Transverse colon (tissue), 4 donors: ENCODE results near the gene CLSTN1. TPM values are rescaled to one million over a fixed set of nuclear protein-coding genes. Genes with fewer than 3 reads are reported as not detected.

ENCODE experiments used
- DNase-seq: peaks from one replicate; pipeline ENCODE4 v3.0.0-alpha.2; 2019
- H3K27ac ChIP-seq, 4 donors: fragments of 200-600 bp; sonication (generic); 2 replicates each; pipeline ENCODE4 v1.5.1; 2016 to 2018; ENCODE audit warnings: inconsistent platforms in 4 of 4
- H3K27me3 ChIP-seq: fragments of 200-600 bp; sonication (generic); 2 replicates; pipeline ENCODE4 v1.5.1; 2017; ENCODE audit warnings: inconsistent platforms
- H3K36me3 ChIP-seq, 4 donors: fragments of 200-600 bp; sonication (generic); 2 replicates each; pipeline ENCODE4 v1.5.1; 2017 to 2019; ENCODE audit warnings: inconsistent platforms in 4 of 4
- H3K4me1 ChIP-seq, 4 donors: fragments of 200-600 bp; sonication (generic); 2 replicates each; pipeline ENCODE4 v1.5.1; 2017 to 2020; ENCODE audit warnings: inconsistent platforms in 4 of 4
- H3K4me3 ChIP-seq, 4 donors: fragments of 200-600 bp; sonication (generic); 1 replicate in 1 of 4; 2 replicates in 3 of 4; pipeline versions ENCODE4 v1.5.1 to v1.6.1; 2017 to 2019; ENCODE audit warnings: inconsistent platforms in 4 of 4
- H3K9me3 ChIP-seq, 2 donors: fragments of 200-600 bp; sonication (generic); 2 replicates each; pipeline ENCODE4 v1.5.1; 2017 to 2019; ENCODE audit warnings: inconsistent platforms in 2 of 2
- CTCF ChIP-seq, 5 experiments: fragments of 200-600 bp in 3 of 5; fragments of 450-650 bp in 2 of 5; sonication (generic) in 3 of 5; IDR thresholded peaks; 1 replicate in 2 of 5; 2 replicates in 3 of 5; pipeline ENCODE4 v1.5.1; 2016 to 2017; ENCODE audit warnings: antibody characterized with exemption in 5 of 5, inconsistent platforms in 3 of 5, mild to moderate bottlenecking in 2 of 5, moderate library complexity in 1 of 5
- EP300 ChIP-seq: sonication (generic); formaldehyde crosslinking; IDR thresholded peaks from one replicate; pipeline ENCODE4 v1.6.1; 2017; ENCODE audit warnings: antibody characterized with exemption, low read depth
- POLR2A ChIP-seq: fragments of 450-650 bp; IDR thresholded peaks from one replicate; pipeline ENCODE4 v1.6.1; 2016; ENCODE audit warnings: antibody characterized with exemption, mild to moderate bottlenecking, moderate library complexity
- POLR2AphosphoS5 ChIP-seq, 3 donors: sonication (generic); formaldehyde crosslinking; IDR thresholded peaks; one replicate each; pipeline ENCODE4 v1.6.1; 2016; ENCODE audit warnings: antibody characterized with exemption in 3 of 3
- WGBS, 2 donors: methylation state at CpG; one replicate each; pipeline ENCODE4 v1.1.5; 2018; ENCODE audit warnings: low coverage in 1 of 2; 5-methylcytosine and 5-hydroxymethylcytosine counted together
- in situ Hi-C, 4 donors: fragments of 200-750 bp; cut with MboI; loops; one replicate each; pipeline versions ENCODE4 v1.15.0 to v1.15.1; 2017; ENCODE audit warnings: low sequenced_read_pairs in 3 of 4, low pct_ligation_motif_present in 1 of 4, low pct_unique_long_range_greater_than_20kb in 1 of 4
- intact Hi-C: fragments of 100-400 bp; cut with DNase I; formaldehyde crosslinking; loops from one replicate; pipeline ENCODE4 v1.15.1; 2023; ENCODE audit warnings: low total_unique reads
- total RNA-seq, 4 donors: library from RNA; depleted of rRNA; stranded (reverse); fragments of >200 nt; gene quantifications; one replicate each; pipeline ENCODE4 v1.1.0, GENCODE V29; 2016

The CLSTN1 gene
- total RNA-seq, 4 donors from 2014 or later: 118 to 191 (median 143) TPM

DNA sequence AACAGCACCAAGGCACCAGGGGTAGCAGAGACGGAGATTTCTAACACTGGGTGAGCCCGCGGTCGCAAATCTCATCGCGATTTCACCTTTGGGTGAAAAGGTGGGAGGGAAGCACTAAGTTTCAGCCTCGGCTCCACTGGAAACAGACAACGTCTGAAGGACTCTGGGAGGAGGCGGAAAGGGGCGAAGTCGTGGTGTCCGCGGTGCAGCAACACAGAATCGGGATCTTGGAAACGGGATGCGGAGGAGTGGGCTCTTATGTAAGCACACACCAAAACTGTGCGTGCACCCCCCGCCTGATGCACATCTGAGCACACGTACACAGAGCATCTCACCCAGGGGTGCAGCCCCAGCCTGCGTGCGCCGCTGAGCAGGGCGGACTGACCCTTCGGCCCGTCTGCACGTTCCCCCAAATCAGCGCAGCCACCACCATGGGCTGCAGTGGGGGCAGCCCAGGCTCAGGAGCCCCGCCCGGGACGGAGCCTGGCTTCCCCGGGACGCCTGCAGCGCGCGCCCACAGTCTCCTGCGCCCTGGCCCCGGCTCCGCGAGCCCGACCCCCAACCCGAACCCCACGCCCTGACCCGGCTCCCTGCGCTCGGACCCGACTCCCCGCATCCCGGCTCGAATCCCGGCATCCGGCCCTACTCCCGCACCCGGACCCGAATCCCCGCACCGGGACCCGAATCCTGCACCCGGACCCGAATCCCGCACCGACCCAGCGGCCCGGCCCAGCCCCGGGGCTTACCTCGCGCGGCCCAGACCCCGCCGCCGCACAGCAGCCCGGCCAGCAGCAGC, 670 bp downstream of the CLSTN1 start:
- intact Hi-C loops (no loop called here), in situ Hi-C loops (no loop called here)
- peak overlapping the region; percentile 70 to 95 (median 82) for H3K4me3 ChIP-seq
- 2% methylated on average over 19 of the region's 71 CpGs; no CpG with 5 or more reads in 1 of the 2 donors for WGBS, 2 donors
- no peaks in the 10 kb centered on the region for H3K36me3 ChIP-seq
- H3K4me1 ChIP-seq: peaks cover 15 to 50% (median 32%) of the 10 kb centered on the region in 4 donors
- peak overlapping the region; percentile 93 to 96 (median 94) for H3K27ac ChIP-seq
- TF ChIP-seq CTCF (IDR thresholded peaks at IDR 0.05) (no peak), EP300 (no peak), POLR2A (no peak), POLR2AphosphoS5 (IDR thresholded peaks at IDR 0.05) (no peak)
- peak; percentile 35 for DNase-seq
- no peaks in the 10 kb centered on the region for H3K9me3 ChIP-seq
- no peaks in the 10 kb centered on the region for H3K27me3 ChIP-seq

DNA sequence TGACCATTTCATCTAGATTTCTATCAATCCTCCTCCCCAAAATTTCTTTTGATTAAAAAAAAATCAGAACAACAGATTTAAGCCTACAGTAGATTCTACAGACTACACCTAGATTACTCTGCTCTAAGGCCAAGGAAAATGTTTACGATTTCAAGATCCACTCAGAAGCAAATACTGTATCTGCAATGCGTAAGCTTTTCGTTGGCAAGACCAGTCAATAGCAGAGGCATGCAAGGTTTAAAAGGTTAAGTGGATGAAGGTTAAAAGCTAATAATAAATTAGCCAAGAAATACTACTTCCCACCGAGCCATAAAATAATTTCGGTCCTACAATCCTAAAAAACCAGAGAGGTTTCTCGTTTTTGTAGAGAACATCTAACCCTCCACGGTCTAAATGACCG, 1.3 kb downstream of the CLSTN1 start:
- no peak for DNase-seq
- Histone ChIP-seq H3K4me3 (peak overlapping the region; percentile 70 to 95 (median 82)), H3K27me3 (no peaks in the 10 kb centered on the region), H3K4me1 (peaks cover 15 to 56% (median 33%) of the 10 kb centered on the region in 4 donors), H3K36me3 (no peaks in the 10 kb centered on the region), H3K9me3 (no peaks in the 10 kb centered on the region), H3K27ac (peak overlapping the region; percentile 93 to 96 (median 94))
- no peak for TF ChIP-seq POLR2A
- no peak for TF ChIP-seq EP300
- TF ChIP-seq POLR2AphosphoS5 (IDR thresholded peaks at IDR 0.05): no peak
- no peak for TF ChIP-seq CTCF (IDR thresholded peaks at IDR 0.05)
- in situ Hi-C loops: no loop called here
- 3 to 4% methylated on average over 8 of the region's 8 CpGs for WGBS, 2 donors
- intact Hi-C loops: no loop called here

DNA sequence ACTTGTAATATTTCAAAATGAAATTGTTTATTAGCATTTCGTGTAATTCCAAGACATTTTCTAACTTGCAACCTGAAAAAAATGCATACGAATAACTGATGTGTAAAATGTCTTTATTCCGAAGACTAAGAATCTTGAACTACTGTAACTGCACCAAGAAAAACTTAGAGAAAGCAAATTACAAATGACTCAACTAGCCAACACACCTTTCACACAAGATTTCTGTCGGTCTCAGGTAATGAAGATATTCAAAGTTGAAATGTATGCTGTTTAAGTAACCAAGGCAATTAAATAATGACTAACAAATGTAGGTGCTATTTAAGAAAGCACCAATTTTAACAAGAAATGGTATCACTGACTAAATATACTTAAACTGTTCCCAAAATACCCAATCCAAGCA, 2.1 kb downstream of the CLSTN1 start:
- intact Hi-C loops (no loop called here), in situ Hi-C loops (no loop called here)
- Histone ChIP-seq H3K36me3 (no peaks in the 10 kb centered on the region), H3K4me3 (peak overlapping the region in 1 of 4 donors; percentile 95), H3K27me3 (no peaks in the 10 kb centered on the region), H3K27ac (peak overlapping the region in 1 of 4 donors; percentile 93), H3K9me3 (no peaks in the 10 kb centered on the region), H3K4me1 (peaks cover 15 to 64% (median 38%) of the 10 kb centered on the region in 4 donors)
- WGBS, 2 donors: 75 to 81% methylated on average over 4 of the region's 4 CpGs
- no peak for DNase-seq
- TF ChIP-seq CTCF (IDR thresholded peaks at IDR 0.05) (no peak), POLR2A (no peak), EP300 (no peak), POLR2AphosphoS5 (IDR thresholded peaks at IDR 0.05) (no peak)

DNA sequence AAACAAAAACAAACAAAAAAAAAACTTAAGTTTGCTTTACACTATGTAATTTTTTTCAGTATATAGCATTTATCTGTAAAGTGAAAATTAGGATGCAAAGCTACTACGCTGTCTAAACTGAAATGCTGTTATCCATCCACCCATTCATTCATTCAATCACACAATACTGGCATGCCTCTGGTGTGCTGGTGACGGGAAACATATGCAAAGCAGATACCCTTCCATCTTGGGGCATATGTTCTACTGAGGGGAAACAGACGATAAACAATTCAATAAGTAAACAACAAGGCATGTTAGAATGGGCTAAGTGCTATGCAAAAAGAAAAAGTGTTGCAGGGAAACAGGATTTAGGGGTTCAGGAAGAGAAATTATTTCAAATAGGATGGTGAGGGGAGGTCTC, 3.2 kb downstream of the CLSTN1 start:
- Histone ChIP-seq H3K36me3 (no peaks in the 10 kb centered on the region), H3K27me3 (no peaks in the 10 kb centered on the region), H3K9me3 (no peaks in the 10 kb centered on the region), H3K27ac (no peak overlapping the region), H3K4me3 (no peak overlapping the region), H3K4me1 (peaks cover 21 to 67% (median 40%) of the 10 kb centered on the region in 4 donors)
- 78 to 86% methylated on average over 2 to 3 of the region's 3 CpGs for WGBS, 2 donors
- no peak for TF ChIP-seq CTCF (IDR thresholded peaks at IDR 0.05)
- no peak for TF ChIP-seq POLR2A
- no peak for TF ChIP-seq POLR2AphosphoS5 (IDR thresholded peaks at IDR 0.05)
- TF ChIP-seq EP300: no peak
- intact Hi-C loops: no loop called here
- no peak for DNase-seq
- in situ Hi-C loops: no loop called here
